Activated CD8-positive, alpha-beta memory T cell treated with anti-CD3 and anti-CD28 coated beads for 4 hours (primary cell): Measurements from ENCODE around the gene SLC6A11.

ENCODE experiments used
- DNase-seq, 2 donors: peaks; one replicate each; pipeline ENCODE4 v3.0.0-alpha.2; 2020; ENCODE audit warnings: low read depth in 2 of 2

The SLC6A11 gene

GRCh38 chr3:10841100-10841499 lies 25.1 kb downstream of the SLC6A11 start:
- DNase-seq, result no peak

DNA sequence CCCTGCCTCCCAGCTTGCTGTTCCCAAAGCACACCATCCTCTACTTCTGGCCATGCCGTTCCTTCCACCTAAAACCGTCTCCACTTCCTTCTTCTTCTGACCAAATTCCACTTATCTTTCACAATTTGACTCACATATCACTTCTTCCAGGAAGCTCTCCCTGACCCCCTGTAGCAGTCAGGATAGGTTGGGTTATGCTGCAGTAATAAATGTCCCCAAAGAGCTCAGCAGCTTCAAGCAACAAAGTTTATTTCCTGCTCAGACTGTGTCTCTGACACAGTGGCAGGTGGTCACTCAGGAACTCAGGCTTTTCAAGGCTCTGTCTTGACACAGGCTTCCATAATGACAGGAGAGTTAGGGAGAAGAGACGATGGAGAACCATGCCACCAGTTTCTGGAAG lies 27.4 kb downstream of the SLC6A11 start:
- no peak for DNase-seq

GRCh38 chr3:10845001-10845761 lies 29.2 kb downstream of the SLC6A11 start:
- no peak for DNase-seq

DNA sequence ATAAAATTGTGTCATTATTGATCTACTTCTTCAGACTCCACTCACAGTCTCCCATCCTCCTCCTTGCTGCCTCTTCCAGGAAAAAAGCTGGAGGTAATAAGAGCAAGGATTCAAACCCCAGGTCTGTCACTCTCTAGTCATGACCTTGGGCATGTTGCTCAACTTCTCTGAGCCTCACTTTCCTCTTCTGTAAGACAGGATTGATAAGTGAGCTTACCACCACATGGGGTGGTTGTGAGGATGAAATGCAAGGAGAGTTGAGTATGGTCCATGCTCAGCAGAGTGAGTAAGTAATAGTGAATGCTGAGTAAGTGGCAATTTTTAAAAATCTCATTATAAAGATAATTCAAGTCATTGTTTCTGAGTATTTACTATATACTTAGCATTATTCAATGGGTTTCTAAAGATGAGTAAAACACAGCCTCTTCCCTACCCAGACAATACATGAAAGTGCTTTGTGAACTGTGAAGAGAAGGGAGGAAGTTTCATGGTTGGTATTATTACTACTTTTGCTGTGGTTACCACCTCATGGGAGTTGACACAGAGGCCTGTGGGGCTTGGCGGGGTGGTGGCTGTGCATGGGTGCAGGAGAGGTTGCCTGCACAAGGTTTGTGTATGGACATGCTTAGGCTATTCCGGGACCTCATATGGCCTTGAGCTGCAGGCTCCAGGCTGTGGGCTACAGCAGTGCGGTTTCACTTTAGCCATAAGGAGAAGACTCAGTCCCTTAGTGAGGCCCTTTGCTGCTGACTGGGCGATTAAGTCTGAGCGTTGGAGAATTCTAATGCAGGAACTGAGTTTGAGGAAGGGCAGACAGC lies 30.0 kb downstream of the SLC6A11 start:
- no peak for DNase-seq

DNA sequence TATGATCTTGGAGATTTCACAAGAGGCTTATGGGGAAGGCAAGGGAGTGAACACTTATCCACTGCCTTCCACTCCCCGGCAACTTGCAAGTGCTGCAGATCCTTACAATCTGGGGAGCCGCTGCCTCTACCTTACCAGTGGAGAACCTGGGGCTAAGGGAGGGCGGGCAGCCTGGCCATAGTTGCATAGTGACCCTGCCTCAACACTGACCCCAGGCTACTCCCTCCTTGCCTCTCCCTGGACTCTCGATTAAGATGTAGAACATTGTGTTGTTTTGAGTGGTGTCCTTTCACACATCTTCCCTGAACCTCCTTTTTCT lies 30.6 kb downstream of the SLC6A11 start:
- DNase-seq, result no peak

DNA sequence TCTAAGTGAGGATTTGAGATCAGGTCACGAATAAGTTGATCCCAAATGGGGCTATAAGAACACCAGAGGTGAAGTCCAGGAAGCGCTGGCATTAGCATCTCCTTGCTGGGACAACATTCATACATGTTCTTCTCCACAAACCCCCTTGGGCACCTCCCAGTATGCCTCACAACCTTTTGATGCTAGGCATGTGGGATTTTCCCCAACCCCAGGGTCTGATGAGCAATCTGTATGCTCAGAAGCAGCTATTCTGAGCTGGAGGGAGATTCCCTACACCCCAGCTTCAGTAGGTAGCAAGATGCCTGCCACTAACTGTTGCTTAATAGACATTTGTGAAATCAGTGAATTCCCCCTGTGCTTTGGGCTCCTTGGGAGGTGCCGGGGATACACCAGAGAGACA lies 32.2 kb downstream of the SLC6A11 start:
- no peak for DNase-seq

DNA sequence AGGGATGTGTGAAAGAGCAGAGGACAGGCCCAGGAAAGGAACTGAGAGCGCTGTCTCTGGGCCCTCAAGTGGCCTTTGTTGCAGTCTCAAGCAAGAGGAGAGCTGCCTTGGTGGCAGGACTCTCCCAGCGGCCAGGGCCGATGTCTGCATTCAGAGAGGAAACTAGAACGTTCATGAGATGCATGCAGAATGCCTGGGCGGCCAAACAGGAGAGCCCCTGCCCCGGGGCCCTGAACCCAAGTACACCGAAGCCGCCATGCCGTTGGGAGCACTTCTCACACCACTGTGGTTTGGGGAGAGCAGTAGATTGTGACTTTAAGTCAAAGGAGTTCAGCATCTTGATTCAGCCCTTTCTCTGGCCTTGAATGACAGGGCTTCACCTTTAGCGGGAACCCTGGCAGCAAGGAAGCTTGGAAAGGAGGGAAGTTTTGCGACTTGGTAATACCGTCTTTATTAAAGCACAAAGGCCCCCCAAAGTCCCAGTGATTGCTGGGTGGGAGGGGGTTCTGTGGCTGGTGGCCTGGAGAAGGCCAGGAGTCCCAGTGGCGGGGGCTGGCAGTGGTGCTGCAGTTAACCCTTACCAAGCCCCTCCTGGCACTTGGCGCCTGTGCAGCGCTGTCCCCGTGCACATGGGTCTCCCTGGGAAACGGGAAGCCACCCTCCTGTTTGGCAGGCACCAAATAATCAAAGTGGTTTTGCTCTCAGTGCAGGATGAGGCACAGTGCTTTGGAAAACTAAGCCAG lies 36.2 kb downstream of the SLC6A11 start:
- DNase-seq, result no peak

DNA sequence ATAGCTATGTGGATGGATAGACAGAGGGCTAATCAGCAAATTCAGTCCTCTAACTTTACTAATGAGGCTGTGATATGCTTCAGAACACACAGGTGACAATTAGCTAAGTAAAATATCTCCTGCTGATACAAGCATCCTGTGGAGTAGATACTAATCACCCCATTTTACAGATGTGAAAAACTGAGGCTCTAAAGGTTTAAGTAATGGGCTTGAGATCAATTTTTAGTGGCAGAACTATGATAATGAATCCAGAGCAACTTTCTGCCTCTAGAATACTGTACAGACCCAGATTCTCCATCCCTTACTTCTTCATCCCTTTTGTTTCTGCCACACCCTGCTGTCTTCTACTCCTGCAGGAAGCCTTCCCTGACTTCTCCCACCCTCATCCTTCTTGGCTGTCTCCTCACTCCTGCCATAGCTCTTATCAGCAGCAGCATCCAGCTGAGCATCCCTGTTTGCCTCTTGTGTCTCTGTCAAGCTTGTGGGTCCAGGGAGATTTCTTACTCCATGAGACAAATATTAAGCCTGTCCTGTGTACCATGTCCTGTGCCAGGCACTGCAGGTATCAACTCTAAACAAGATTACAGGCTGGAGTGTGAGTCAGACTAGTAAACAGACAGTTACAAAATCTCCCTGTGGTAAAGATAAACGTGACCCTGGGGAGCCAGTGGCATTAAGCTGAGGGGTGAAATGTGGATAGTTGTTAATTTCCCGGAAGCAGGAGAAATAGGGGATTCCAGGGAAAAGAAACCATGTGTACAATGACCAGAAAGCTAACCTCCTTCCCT lies 39.2 kb downstream of the SLC6A11 start:
- no peak for DNase-seq

DNA sequence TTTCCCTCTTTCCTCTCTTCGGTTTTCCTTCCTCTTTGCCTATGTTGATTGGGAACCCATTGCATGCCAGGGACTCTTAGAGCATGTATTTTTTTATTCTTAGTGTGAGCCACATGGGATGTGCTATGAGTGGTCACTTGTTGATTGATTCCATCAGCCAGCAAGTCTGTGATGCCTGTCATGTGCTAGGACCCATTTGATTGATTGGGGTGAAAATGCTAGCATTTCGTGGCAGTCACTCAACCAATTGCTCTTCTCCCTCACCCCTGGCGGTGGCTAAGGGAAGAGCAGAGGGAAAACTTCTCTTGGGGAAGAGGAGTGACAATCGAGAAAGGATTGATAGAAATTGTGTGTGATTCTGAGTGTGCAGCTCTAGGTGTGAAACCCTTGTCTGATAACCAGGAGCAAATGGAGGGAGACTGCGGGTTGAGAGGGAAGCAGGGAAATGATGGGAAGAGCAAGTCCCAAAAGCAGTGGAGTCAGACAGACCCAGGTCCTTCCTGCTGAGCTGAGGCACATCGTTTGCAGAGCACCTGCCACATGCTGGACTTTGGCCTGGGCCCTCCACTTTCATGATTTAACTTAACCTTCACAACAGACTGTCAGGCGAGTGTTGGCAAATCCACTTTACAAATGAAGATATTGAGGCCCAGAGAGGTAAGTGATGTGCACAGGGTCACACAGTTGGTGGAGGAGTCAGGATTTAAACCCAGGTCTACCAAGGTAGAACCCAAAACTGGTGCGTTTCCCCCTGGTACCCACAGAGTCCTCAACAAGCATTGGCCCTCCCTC lies 40.0 kb downstream of the SLC6A11 start:
- no peak for DNase-seq

- no peak for DNase-seq
Observed at GRCh38 chr3:10857235-10857634, 41.2 kb downstream of the SLC6A11 start.

DNA sequence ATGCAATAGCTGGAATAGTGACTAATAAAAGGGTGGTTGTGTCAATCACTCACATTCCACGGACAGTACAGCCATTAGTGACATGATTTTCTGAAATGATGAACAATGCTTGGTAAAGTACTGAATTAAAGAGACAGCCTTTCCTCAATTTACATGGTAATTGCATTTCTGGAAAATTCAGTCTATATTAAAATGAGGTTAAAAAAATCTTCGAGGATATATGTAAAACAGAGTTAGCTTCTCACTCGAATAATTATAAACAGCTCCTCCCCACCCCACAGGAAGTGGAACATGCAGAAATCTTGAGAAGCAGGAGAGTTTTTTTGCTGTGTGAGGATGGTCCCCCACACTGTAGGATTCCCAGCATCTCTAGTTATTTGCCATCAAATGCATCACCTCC lies 42.1 kb downstream of the SLC6A11 start:
- DNase-seq, result no peak

GRCh38 chr3:10867384-10867783 lies 51.4 kb downstream of the SLC6A11 start:
- DNase-seq, result no peak

GRCh38 chr3:10869460-10869859 lies 53.4 kb downstream of the SLC6A11 start:
- no peak for DNase-seq

- no peak for DNase-seq
Observed at GRCh38 chr3:10870296-10870695, 54.3 kb downstream of the SLC6A11 start.

DNA sequence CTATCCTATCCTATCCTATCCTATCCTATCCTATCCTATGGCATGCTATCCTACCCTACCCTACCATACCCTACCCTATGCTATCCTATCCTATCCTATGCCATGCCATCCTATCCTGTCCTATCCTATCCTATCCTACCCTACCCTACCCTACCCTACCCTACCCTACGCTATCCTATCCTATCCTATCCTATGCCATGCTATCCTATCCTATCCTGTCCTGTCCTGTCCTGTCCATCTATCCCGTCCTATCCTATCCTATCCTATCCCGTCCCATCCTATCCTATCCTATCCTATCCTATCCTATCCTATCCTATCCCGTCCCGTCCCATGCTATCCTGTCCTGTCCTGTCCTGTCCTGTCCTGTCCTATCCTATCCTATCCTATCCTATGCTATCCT lies 57.4 kb downstream of the SLC6A11 start:
- no peak for DNase-seq

DNA sequence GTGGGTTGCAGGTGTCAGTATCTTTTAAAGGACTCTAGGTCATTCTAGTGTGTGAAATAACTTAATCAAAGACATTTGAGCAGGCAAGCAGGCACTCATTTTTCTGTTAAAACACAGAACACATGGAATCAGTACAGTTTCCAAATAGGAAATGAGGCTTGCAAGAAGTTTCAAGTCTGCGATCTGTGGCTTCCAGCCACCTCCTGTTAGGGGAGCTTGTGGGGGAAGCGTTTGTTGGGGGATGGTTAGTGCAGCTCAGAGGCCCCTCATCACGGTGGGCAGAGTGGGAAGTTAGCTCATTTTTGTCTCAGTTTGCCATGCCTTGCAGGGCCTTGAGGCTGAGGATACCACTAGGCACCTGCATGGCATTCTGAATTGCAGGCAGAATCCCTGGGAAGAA lies 59.9 kb downstream of the SLC6A11 start:
- DNase-seq, result no peak

DNA sequence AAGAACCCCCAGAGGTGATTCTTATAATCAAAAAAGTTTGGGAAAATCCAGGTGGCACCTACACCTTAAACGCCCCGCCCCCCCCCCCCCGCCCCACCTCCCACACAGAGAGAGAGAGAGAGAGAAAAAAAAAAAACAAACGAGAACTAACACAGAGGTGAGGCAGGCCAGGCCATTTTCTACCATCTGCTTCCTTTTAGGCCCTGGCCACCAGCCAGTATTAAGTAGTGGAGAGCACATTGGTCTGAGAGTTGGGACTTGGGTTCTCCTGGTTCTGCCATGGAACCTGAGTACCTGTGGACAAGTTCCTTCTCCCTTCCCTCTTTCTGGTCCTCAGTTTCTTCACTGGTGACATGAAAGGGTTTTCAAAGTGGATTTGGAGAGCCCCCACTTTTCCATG lies 60.6 kb downstream of the SLC6A11 start:
- no peak for DNase-seq

DNA sequence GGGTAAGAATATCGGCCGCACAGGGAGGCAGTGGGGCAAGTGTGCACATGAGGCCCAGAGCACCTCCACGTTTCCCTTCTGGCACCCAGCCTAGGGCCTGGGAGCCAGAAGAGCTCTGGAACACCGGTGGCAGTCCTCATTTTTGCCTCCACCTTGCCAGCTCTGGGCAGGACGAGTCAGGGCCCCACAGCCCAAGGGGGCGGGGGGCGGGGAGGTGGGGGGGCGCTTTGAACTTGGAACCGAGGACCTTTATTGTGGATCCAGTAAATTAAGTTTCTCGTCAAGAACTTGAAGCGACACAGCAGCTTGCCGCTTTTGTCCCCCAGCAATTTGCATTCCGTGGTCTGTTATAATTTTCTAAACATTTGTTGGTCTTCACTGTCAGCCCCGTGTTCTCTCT lies 66.8 kb downstream of the SLC6A11 start:
- no peak for DNase-seq

DNA sequence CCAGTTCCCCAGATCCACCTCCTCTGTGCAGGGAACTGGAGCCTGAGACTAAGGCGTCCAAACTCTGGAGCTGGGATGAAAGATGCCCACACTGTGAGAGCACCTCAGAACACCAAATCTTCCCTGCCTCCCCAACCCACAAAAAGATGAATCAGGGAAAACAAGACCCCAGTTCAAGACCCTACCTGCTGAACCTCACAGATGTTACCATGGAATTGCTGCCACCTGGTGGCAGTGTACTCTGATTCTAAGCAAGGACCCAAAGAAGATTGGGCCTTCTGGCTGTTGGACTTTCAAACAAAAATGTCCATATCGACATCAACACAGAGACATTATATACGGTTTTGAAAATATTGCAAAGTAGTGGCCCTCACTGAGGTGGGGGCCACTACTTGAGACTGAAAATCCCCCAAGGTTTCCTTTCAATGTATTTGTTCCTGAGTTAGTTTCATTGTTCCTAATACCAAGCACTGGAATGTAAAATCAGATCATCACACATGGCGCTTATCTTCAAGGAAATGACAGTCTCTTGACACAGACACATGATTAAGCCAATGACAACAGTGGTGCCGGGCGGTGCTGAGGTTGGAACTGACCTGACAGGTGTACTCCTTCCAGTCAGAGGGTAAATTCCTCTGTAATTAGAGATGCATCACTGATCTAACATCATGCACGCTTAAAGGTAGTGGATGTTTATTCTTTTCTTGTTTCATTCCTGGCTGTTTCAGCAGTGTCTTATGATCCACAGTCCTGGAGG lies 67.6 kb downstream of the SLC6A11 start:
- no peak for DNase-seq

DNA sequence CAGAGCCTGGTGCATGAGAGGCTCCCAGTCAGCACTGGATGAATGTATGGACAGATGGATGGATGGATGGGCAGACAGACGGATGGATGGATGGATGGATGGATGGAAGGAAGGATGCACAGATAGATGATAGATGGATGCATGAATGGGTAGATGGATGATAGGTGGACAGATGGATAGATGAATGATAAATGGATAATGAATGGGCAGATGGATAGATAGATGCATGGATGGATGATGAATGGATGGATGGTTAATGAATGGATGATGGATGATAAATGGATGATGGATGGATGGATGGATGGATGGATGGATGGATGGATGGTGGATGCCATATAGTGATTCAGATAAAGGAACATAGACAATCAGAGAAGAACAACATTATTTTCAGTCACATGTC lies 71.0 kb downstream of the SLC6A11 start:
- no peak for DNase-seq
